Measurements from ENCODE around the gene KLC3. TPM values are rescaled to one million over a fixed set of nuclear protein-coding genes. Genes with fewer than 3 reads are reported as not detected.

The KLC3 gene
- total and polyA plus RNA-seq, 2 of the 8 experiments (the other 6 are each of a cell fraction or from before 2014, with no cell fraction given) = 1.3 to 2.8 TPM

- no peak overlapping the region for H2AFZ ChIP-seq (ENCODE audit: low read length)
- no peak overlapping the region for H3K4me2 ChIP-seq (ENCODE audit: insufficient read depth in 1 of 2, low read depth in 2 of 2, low read length in 2 of 2)
- peaks cover 0 to 3% of the 10 kb centered on the region in 2 experiments for H4K20me1 ChIP-seq (replicated peaks in 1 of 2; ENCODE audit: control insufficient read depth in 1 of 2, insufficient read depth in 2 of 2, low read length in 2 of 2)
- no peaks in the 10 kb centered on the region for H3K9me3 ChIP-seq (ENCODE audit: insufficient read depth in 2 of 2, low read depth in 1 of 2, low read length in 1 of 2)
- DNase-seq (ENCODE audit: low read depth in 1 of 2, low spot score in 2 of 2) = no peak
- no peak overlapping the region for H3K18ac ChIP-seq (ENCODE audit: extremely low read depth, low read length)
- peaks cover 0 to 4% (median 4%) of the 10 kb centered on the region in 4 experiments; a peak in 6 of 7 replicates for H3K27me3 ChIP-seq (replicated peaks in 1 of 4; ENCODE audit: control insufficient read depth in 3 of 4, extremely low read depth in 1 of 4, insufficient read depth in 3 of 4, low read length in 3 of 4)
- POLR2A ChIA-PET (ENCODE audit: partially characterized antibody) = interaction anchor here (1.4 kb wide), 1 partner anchor 9 kb away, joined by 3 read pairs; no protein-coding TSS in a partner anchor
- no peak overlapping the region for H2BK5ac ChIP-seq (ENCODE audit: low read depth, low read length)
- WGBS, 2 experiments (ENCODE audit: extremely low coverage in 1 of 2, insufficient coverage in 1 of 2, insufficient read length in 1 of 2, insufficient replicate concordance in 2 of 2, low coverage in 1 of 2, low lambda C conversion rate in 2 of 2, missing lambda C conversion rate in 1 of 2) = 71% methylated on average over 1 of the region's 1 CpG; no CpG with 5 or more reads in 1 of the 2 experiments
- no peak overlapping the region for H3K4ac ChIP-seq (replicated peaks; ENCODE audit: insufficient read length, low read depth, low read length)
- H3K14ac ChIP-seq (ENCODE audit: insufficient read length) = no peak overlapping the region
- H2BK15ac ChIP-seq (ENCODE audit: low read length) = no peak overlapping the region
- no peak overlapping the region for H2BK120ac ChIP-seq (replicated peaks; ENCODE audit: low read depth, low read length)
- no peak overlapping the region for H4K91ac ChIP-seq (replicated peaks; ENCODE audit: insufficient read length, low read length)
- no peak for FAIRE-seq
- no peak overlapping the region for H3K56ac ChIP-seq (replicated peaks; ENCODE audit: insufficient read length, low read depth, low read length)
- no peaks in the 10 kb centered on the region for H3K36me3 ChIP-seq (ENCODE audit: control insufficient read depth in 2 of 4, insufficient read depth in 4 of 4, low read length in 3 of 4)
- no peaks in the 10 kb centered on the region for H3K79me2 ChIP-seq (ENCODE audit: control insufficient read depth in 1 of 2, insufficient read depth in 2 of 2, low read length in 2 of 2)
- no peak overlapping the region for H3K4me3 ChIP-seq (ENCODE audit: extremely low read depth in 1 of 4, insufficient read depth in 2 of 4, low read depth in 3 of 4, low read length in 4 of 4)
- no peaks in the 10 kb centered on the region for H3K23me2 ChIP-seq (ENCODE audit: low read depth, low read length)
- no peak overlapping the region for H3K9ac ChIP-seq (replicated peaks in 1 of 4; ENCODE audit: extremely low read depth in 1 of 4, low read depth in 3 of 4, low read length in 3 of 4)
- 0 out of 2 replicates have a peak overlapping the region, but pooled peaks have one; percentile 61 for H2BK20ac ChIP-seq (ENCODE audit: low read length)
- H3K23ac ChIP-seq (ENCODE audit: insufficient read length) = no peak overlapping the region
- no peak overlapping the region for H2AK5ac ChIP-seq (ENCODE audit: low read depth, low read length)
- peaks cover 0 to 3% (median 0%) of the 10 kb centered on the region in 4 experiments; a peak in 1 of 7 replicates for H3K4me1 ChIP-seq (replicated peaks in 1 of 4; ENCODE audit: control insufficient read depth in 3 of 4, insufficient read depth in 4 of 4, low read length in 3 of 4)
- no peak overlapping the region for H3K27ac ChIP-seq (ENCODE audit: low read depth, low read length)
- no peak for TF ChIP-seq CHD2 (IDR thresholded peaks at IDR 0.05; ENCODE audit: low read length)
- TF ChIP-seq RAD21 (IDR thresholded peaks at IDR 0.05 in 1 of 2, conservative IDR thresholded peaks at IDR 0.05 in 1 of 2; ENCODE audit: low read depth in 2 of 2, low read length in 2 of 2) = no peak
- no peak for TF ChIP-seq TBP (IDR thresholded peaks at IDR 0.05; ENCODE audit: low read depth, low read length)
- TF ChIP-seq GTF2F1 (IDR thresholded peaks at IDR 0.05; ENCODE audit: borderline replicate concordance, low read depth, low read length) = no peak
- TF ChIP-seq, protein P1, sequence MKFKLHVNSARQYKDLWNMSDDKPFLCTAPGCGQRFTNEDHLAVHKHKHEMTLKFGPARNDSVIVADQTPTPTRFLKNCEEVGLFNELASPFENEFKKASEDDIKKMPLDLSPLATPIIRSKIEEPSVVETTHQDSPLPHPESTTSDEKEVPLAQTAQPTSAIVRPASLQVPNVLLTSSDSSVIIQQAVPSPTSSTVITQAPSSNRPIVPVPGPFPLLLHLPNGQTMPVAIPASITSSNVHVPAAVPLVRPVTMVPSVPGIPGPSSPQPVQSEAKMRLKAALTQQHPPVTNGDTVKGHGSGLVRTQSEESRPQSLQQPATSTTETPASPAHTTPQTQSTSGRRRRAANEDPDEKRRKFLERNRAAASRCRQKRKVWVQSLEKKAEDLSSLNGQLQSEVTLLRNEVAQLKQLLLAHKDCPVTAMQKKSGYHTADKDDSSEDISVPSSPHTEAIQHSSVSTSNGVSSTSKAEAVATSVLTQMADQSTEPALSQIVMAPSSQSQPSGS (IDR thresholded peaks at IDR 0.05; ENCODE audit: low read length) = no peak
- no peak for TF ChIP-seq SIRT6 (IDR thresholded peaks at IDR 0.05; ENCODE audit: low read length)
- no peak for TF ChIP-seq PHF8 (conservative IDR thresholded peaks at IDR 0.05; ENCODE audit: low read depth, low read length)
- no peak for TF ChIP-seq JUN (IDR thresholded peaks at IDR 0.05; ENCODE audit: low read depth, low read length)
- TF ChIP-seq SIX5 (IDR thresholded peaks at IDR 0.05; ENCODE audit: low read depth, low read length) = no peak
- no peak overlapping the region for H4K5ac ChIP-seq (ENCODE audit: insufficient read length, low read depth, low read length)
- no peaks in the 10 kb centered on the region for H3K79me1 ChIP-seq (ENCODE audit: low read depth, low read length)
- no peak overlapping the region for H2BK12ac ChIP-seq (ENCODE audit: low read depth, low read length)
- CTCF ChIA-PET (ENCODE audit: partially characterized antibody) = interaction anchor here (5.4 kb wide), 1 partner anchor 15 kb away, joined by 32 read pairs; no protein-coding TSS in a partner anchor
- no peak overlapping the region for H4K8ac ChIP-seq (ENCODE audit: extremely low read depth, insufficient read depth, low read length)
Measured at GRCh38 chr19:45380107-45380506, 39.6 kb downstream of the KLC3 start.

Data from H1 (cell line).